HS-5 (cell line): ENCODE data around the gene GRID2.
A peak's percentile ranks its signal among the peaks of the same experiment; 100 is the strongest.
"Not testable (repeated sequence)": the region's sequence is repeated elsewhere in the genome, so short reads cannot be mapped to it uniquely, and the experiment has no call there.

ENCODE experiments used
- DNase-seq: peaks from one replicate; pipeline ENCODE4 v3.0.0-alpha.2; 2012; ENCODE audit warnings: low read depth

GRID2 gene

DNA sequence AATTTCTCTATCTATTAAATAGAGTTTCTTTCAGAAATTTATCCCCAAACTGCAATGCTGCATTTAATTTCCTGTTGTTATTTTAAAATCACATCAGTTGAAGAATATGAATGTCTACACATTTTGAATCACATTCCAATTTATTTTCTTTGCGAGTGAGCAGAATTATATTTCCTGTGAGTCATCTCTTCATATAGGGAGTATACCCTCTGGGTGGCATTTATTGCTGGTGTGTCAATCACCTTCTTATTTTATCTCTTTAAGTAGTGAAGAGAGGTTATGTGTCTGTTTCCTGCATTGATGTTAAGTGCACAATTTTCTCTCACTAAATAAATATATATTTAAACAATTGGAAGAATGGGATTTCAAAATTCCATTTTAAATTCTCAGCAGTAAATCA, 1013.8 kb downstream of the GRID2 start:
- DNase-seq: peak; percentile 14

- no peak for DNase-seq
Observed at GRCh38 chr4:93319041-93319440, 1015.3 kb downstream of the GRID2 start.

GRCh38 chr4:93320356-93320755, 1016.6 kb downstream of the GRID2 start:
- no peak for DNase-seq

DNA sequence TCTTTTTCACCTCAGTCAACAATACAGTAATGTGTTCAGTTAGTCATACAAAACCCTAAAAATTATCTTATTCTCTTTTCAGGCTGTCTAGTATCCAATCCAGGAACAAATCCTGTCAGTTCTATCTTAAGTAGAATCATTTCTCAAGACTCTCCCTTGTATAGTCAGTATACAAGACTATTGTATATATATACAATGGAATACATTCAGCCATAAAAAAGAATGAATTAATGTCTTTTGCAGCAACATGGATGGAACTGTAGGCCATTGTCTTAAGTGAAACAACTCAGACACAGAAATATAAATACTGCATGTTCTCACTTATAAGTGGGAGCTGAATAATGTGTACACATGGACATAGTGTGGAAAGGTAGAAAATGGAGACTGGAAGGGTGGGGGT, 1023.6 kb downstream of the GRID2 start:
- no peak for DNase-seq

GRCh38 chr4:93334003-93334402, 1030.2 kb downstream of the GRID2 start:
- DNase-seq: no peak

- no peak for DNase-seq
Observed at GRCh38 chr4:93337196-93337595, 1033.4 kb downstream of the GRID2 start.

GRCh38 chr4:93342738-93343137, 1039.0 kb downstream of the GRID2 start:
- no peak for DNase-seq

GRCh38 chr4:93346840-93347239, 1043.1 kb downstream of the GRID2 start:
- DNase-seq: no peak

GRCh38 chr4:93348896-93349295, 1045.1 kb downstream of the GRID2 start:
- DNase-seq: no peak

GRCh38 chr4:93351846-93352245, 1048.1 kb downstream of the GRID2 start:
- no peak for DNase-seq

- DNase-seq: no peak
Observed at GRCh38 chr4:93355411-93355810, 1051.6 kb downstream of the GRID2 start.

DNA sequence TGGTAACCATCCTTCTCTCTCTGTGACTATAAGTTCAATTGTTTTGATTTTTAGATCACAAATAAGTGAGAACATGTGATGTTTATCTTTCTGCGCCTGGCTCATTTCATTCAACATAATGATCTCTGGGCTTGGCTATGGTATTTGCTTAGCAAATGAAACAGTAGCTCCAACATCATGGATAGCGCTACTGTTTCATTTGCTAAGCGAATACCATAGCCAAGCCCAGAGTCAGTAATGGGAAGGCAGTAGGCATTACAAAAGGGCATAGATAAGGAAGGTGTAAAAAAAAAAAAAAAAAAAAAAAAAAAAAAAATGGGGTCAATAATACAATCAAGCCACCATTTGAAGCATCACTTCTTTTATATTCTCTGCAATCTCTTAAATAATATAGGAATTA, 1055.8 kb downstream of the GRID2 start:
- DNase-seq: no peak

DNA sequence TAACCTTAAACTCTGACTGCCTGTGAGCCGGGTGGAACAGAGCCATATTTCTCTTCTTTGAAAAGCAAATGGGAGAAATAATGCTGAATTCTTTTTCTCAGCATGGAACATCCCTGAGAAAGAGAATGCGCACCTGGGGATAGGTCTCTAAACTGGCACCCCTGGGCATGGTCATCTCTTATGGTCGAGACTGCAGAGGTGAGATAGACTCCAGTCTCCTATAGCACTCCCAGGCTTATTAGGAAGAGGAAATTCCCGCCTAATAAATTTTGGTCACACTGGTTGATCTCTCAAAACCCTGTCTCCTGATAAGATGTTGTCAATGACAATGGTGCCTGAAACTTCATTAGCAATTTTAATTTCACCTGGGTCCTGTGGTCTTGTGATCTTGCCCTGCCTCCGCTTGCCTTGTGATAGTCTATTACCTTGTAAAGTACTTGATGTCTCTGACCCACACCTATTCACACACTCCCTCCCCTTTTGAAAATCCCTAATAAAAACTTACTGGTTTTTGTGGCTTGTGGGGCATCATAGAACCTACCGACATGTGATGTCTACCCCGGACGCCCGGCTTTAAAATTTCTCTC, 1062.5 kb downstream of the GRID2 start:
- DNase-seq: not testable (repeated sequence)

DNA sequence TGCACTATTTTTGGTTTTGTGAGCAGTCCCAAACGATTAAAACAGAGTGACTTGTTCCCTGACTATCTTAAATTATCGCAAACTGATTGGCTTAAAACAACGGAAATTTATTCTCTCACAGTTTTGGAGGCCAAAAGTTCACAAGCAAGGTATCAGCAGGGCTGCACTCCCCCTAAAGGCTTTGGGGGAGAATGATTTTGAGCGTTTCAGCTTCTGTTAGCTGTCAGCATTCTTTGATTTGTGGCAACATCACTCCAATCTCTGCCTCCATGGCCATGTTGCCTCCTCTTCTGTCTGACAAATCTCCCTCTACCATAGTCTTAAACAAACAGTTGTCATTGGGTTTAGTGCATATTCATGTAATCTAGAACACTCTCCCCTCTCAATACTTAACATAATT, 1065.2 kb downstream of the GRID2 start:
- DNase-seq: no peak

GRCh38 chr4:93370256-93370655, 1066.5 kb downstream of the GRID2 start:
- DNase-seq: no peak

DNA sequence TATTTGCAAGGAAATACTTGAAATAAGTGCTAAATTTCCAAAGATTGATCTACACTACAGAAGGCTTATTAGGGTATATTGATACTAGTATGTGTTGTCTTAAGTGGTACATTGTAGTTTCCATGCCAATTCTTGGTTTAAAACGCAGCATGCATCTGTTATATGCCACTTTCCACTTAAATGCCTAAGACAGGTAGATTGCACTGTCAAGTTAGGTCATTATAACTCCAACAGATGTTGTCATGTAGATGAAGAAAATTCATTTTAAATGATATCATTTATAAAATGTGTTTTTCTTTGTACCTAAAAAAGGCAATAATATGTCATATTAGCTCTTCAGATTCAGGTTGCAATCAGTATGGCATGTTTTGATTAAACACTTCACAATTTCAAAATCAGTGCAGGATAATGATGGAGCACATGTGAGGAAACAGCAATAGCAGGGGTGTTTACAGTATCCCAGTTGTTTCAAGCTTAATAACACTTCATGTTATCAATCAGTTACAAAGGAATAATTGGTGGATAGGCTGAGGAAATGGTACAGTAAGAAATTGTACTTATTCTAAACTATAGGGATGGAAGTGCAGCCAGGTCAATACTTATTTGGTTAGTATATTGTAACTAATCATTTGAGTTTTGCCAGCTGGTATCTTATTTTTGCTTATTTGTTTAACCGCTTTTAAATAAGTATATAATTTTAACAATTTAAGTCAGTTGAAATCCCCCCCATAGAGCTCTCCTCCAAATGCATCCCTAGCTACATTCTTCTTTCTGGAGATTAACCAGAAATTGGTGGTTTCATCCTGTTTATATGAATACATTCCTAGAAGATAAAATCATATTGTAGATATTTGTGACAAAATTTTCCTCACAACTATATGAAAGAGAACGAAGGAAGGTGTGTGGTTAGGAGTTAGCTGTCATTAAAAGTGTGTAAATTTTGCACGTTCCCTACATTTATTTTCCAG, 1070.4 kb downstream of the GRID2 start:
- no peak for DNase-seq

- DNase-seq: no peak
Observed at GRCh38 chr4:93384241-93384640, 1080.5 kb downstream of the GRID2 start.

DNA sequence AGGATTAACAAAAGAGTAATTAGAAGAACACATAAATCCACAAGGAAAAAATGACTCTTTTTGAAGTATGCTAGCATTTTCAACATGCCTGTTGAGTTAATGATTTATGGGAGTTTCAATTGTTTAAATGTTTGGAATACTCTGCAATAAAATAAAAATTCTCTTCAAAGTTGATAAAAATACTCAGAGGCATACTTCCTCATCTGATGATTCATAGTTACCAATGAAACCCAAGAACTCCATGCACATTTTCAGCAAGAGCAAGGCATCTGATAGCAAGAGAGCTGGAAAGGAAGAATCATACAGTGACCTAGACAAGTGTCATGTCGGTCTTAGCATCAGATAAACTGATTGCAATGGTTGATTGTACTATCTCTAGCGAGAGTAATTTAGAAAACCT, 1081.1 kb downstream of the GRID2 start:
- no peak for DNase-seq

- DNase-seq: peak; percentile 57
Observed at GRCh38 chr4:93394545-93395081, 1090.8 kb downstream of the GRID2 start.

GRCh38 chr4:93396272-93396671, 1092.5 kb downstream of the GRID2 start:
- no peak for DNase-seq

DNA sequence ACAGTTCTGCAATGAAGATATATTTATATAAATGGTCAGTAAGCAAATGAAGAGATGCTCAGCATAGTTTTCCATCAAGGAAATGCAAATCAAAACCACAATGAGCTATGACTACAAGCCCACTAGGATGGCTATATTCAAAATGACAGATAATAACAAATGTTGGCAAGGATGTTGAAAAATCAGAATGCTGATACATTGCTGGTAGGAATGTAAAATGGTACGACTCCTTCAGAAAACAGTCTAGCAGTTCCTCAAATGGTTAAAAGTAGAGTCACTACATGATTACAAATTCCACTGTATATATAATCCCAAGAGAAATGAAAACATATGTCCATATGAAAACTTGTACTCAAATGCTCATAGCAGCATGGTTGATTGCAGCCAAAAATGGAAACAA, 1099.8 kb downstream of the GRID2 start:
- DNase-seq: no peak

DNA sequence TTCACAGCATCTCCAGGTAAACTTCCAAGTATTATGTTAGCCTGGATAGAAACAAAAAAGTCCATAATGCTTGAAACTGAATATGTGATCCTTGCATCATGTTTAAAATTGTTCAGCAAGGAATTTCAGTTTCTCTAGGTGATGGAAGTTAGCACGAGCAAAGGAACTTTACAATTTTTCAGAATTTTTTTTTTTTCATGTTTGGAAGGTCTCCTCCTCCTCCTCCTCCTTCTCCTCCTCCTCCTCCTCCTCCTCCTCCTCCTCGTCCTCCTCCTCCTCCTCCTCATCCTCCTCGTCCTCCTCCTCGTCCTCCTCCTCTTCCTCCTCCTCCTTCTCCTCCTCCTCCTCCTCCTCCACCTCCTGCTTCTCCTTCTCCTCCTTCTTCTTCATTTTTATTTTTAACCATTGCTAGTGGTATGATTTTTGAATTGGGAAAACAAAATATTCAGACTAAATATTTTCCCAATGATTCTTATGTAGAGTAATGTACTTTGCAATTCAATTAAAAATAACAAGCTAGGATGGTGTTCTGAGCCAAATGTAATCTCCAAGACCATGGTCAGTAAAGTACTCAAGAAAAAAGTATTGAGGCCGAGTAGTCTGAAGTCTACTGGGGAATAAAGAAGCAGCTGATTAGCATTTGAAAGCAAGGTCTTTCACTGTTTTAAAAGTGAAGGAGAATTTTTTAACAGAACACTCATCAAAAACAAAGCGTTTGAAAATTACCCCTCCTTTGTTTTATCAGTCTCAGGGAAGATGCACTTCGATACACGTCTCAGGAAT, 1103.9 kb downstream of the GRID2 start:
- DNase-seq: no peak
